ENCODE data around the gene ANP32E.

- TF ChIP-seq CTCF (CRISPR knock-in tag; IDR thresholded peaks at IDR 0.05) (no peak), IKZF4 (CRISPR knock-in tag; IDR thresholded peaks at IDR 0.05; ENCODE audit: borderline replicate concordance, low read depth, not compliant biosample characterization) (no peak), ZNF839 (CRISPR knock-in tag; IDR thresholded peaks at IDR 0.05; ENCODE audit: borderline replicate concordance) (no peak), ZNF512B (CRISPR knock-in tag; IDR thresholded peaks at IDR 0.05; ENCODE audit: borderline replicate concordance) (no peak), SP4 (CRISPR knock-in tag; IDR thresholded peaks at IDR 0.05) (no peak), SP1 (IDR thresholded peaks at IDR 0.05) (no peak), SP1 (CRISPR knock-in tag; IDR thresholded peaks at IDR 0.05) (no peak), EHMT2 (IDR thresholded peaks at IDR 0.05; ENCODE audit: borderline replicate concordance, low read depth, low read length) (no peak), ZNF513 (CRISPR knock-in tag; conservative IDR thresholded peaks at IDR 0.05) (no peak), ZNF547 (CRISPR knock-in tag; IDR thresholded peaks at IDR 0.05) (no peak), HES4 (CRISPR knock-in tag; IDR thresholded peaks at IDR 0.05; ENCODE audit: borderline replicate concordance) (no peak), GTF2F1 (IDR thresholded peaks at IDR 0.05; ENCODE audit: low read length) (no peak)
Observed at GRCh38 chr1:150171801-150172200, 64.1 kb downstream of the ANP32E start.
